Measurements from ENCODE around the gene IMMP2L.

IMMP2L gene

DNA sequence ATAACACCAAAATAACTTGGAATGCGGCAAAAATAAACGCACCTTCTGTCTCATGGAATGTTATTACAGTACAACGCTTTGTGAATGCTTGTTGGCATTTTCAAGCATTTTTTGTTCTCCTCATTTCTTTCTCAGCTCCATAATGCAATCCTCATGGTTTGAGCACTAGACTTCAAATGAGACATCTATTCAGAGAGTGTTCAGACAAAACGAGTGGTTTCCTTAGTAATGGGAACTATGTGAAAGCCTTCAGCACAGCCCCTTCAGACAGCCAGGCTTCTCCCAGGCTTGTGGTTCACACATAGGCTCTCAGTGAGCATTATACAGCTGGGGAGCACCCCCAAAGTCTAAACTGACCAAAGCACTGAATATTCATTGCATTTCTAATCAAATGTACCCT lies 479.9 kb downstream of the IMMP2L start:
- CTCF ChIA-PET: no interaction called here
- no peak for TF ChIP-seq SP1 (IDR thresholded peaks at IDR 0.05)
- no peak for TF ChIP-seq L3MBTL2 (conservative IDR thresholded peaks at IDR 0.05)
- TF ChIP-seq, protein P1, sequence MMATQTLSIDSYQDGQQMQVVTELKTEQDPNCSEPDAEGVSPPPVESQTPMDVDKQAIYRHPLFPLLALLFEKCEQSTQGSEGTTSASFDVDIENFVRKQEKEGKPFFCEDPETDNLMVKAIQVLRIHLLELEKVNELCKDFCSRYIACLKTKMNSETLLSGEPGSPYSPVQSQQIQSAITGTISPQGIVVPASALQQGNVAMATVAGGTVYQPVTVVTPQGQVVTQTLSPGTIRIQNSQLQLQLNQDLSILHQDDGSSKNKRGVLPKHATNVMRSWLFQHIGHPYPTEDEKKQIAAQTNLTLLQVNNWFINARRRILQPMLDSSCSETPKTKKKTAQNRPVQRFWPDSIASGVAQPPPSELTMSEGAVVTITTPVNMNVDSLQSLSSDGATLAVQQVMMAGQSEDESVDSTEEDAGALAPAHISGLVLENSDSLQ (IDR thresholded peaks at IDR 0.05): no peak
- no peak for TF ChIP-seq ARNT (IDR thresholded peaks at IDR 0.05)
- no peak for TF ChIP-seq FOXA1 (IDR thresholded peaks at IDR 0.05)
- no peak for TF ChIP-seq NFRKB (IDR thresholded peaks at IDR 0.05)
- TF ChIP-seq BHLHE40 (IDR thresholded peaks at IDR 0.05; ENCODE audit: borderline replicate concordance): no peak
- no peak for TF ChIP-seq LEF1 (IDR thresholded peaks at IDR 0.05; ENCODE audit: borderline replicate concordance)
- TF ChIP-seq FOXM1 (IDR thresholded peaks at IDR 0.05; ENCODE audit: borderline replicate concordance): no peak
- no peak for DNase-seq (ENCODE audit: extremely low spot score)

DNA sequence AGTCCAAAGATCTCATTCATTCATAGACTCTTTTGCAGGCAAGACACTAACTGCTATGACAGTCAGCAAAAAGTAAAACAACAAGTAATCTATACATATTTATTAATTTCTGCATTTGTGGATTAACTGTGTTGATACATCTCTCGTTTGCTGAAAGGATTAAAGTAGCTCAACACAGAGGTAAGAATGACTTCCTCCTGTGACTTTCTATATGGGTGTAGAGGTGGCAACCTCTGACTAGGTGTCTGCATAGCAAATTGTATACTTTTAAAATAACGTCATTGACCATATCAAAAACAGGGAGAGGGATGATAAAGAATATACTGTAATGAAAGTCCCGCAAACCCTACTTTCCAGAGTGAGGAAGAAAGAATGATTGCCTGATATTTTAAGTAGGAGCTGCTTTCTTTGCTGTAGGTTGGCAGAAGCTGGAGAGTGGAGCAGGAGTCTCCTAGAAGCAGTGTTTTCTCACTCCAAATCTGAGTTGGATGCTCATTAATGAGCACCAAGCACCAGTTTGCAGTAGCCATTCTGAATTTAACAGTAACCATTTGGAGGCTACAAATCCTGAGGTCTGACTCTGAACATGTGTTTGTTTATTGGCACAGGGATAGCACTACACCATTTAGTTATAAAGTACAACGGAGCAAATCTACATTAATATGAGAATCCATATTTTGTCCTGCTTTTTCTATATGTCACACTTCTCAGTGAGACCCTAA lies 480.6 kb downstream of the IMMP2L start:
- TF ChIP-seq, protein P1 (IDR thresholded peaks at IDR 0.05): no peak
- TF ChIP-seq CTBP1 (IDR thresholded peaks at IDR 0.05; ENCODE audit: borderline replicate concordance): no peak
- no peak for TF ChIP-seq SP1 (IDR thresholded peaks at IDR 0.05)
- no peak for TF ChIP-seq FOXA1 (IDR thresholded peaks at IDR 0.05)
- TF ChIP-seq SUZ12 (IDR thresholded peaks at IDR 0.05): no peak
- TF ChIP-seq TARDBP (IDR thresholded peaks at IDR 0.05): no peak
- ChIA-PET CTCF (interaction anchor here (0.6 kb wide), 1 partner anchor 39 kb away, joined by 5 read pairs; no protein-coding TSS in a partner anchor), POLR2A (no interaction called here)
- DNase-seq (ENCODE audit: extremely low spot score): no peak

More for the DNA sequence above, 479.9 kb downstream of the IMMP2L start:
- POLR2A ChIA-PET: no interaction called here

DNA sequence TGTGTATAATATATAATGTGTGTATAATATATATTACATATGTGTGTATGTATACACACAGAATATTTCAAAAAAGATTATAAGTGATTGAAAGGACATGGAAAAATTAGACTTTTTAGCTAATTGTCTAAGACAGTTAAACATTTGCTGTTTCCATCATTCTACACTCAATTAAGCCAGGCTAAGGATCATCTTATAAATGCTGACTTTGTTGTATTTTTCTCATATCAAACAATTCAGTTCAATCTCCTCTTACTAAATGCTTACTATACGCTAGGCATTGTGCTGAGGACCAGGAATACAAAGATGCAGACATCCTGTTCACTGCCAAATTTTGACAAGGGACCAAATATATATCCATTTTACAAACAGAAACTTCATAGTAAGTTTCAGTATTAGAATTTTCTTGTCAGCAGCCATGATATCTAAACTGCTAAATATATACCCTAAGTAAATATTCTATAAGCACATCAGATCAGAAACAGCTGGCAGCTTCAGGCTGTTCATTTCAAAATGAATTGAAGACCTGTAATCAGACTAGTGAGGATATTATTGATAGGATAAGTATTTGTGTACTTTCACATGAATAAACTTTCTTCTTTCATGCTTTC lies 481.7 kb downstream of the IMMP2L start:
- no peak for TF ChIP-seq TARDBP (IDR thresholded peaks at IDR 0.05)
- TF ChIP-seq, protein P1 (IDR thresholded peaks at IDR 0.05): no peak
- POLR2A ChIA-PET: no interaction called here
- DNase-seq (ENCODE audit: extremely low spot score): no peak
- CTCF ChIA-PET: interaction anchor here (0.6 kb wide), 1 partner anchor 1551 kb away, joined by 3 read pairs; no protein-coding TSS in a partner anchor

DNA sequence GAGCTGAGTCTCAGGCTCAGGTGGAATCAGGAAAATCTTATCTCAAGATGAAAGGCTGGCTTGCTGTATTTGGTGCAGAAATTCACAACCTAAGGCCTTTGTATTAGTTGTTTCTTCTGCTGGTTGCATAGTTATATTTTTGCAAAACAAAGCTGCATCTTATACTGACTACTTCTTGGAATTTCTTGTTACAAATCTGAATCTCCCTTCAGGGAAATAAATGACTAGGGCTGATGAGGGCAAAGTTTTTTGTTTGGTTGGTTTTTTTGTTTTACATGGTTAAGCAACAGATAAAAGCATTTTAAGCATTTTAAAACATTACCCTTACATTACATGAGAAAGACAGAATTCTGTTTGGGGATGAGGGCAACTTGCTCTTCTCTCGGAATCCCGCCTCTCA lies 485.3 kb downstream of the IMMP2L start:
- ChIA-PET POLR2A (no interaction called here), CTCF (no interaction called here)
- TF ChIP-seq SP1 (IDR thresholded peaks at IDR 0.05) (no peak), NFRKB (IDR thresholded peaks at IDR 0.05) (no peak), ZNF384 (IDR thresholded peaks at IDR 0.05) (no peak), TARDBP (IDR thresholded peaks at IDR 0.05) (no peak)
- no peak for DNase-seq (ENCODE audit: extremely low spot score)

DNA sequence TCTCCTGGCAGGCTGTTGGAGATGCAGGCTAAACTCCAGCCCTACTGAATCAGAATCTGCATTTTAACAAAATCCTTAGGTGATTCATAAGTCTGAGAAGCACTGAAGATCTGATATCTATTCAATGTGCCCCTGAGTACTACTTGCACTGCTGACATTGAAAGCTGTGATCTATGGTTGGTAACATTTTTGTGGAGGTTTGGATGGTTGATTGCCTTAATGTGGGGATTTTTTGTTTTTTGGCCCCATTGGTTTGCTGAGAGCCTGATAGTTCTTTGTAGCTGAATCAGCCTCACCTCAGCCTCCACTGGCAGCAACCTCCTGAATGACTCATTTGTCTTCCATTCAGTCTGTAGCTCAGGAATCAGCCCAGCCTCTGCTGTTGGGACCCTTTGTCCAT lies 486.1 kb downstream of the IMMP2L start:
- DNase-seq (ENCODE audit: extremely low spot score): no peak
- ChIA-PET POLR2A (no interaction called here), CTCF (no interaction called here)
- no peak for TF ChIP-seq ARNT (IDR thresholded peaks at IDR 0.05)
- no peak for TF ChIP-seq FOXM1 (IDR thresholded peaks at IDR 0.05; ENCODE audit: borderline replicate concordance)
- TF ChIP-seq BHLHE40 (IDR thresholded peaks at IDR 0.05; ENCODE audit: borderline replicate concordance): no peak
- no peak for TF ChIP-seq FOXK2 (IDR thresholded peaks at IDR 0.05)
- TF ChIP-seq, protein P1 (IDR thresholded peaks at IDR 0.05): no peak
- no peak for TF ChIP-seq HDGF (IDR thresholded peaks at IDR 0.05; ENCODE audit: borderline replicate concordance)
- no peak for TF ChIP-seq NFRKB (IDR thresholded peaks at IDR 0.05)
- no peak for TF ChIP-seq SP1 (IDR thresholded peaks at IDR 0.05)
- no peak for TF ChIP-seq ELF4 (IDR thresholded peaks at IDR 0.05)
- TF ChIP-seq TARDBP (IDR thresholded peaks at IDR 0.05): no peak
- no peak for TF ChIP-seq SUZ12 (IDR thresholded peaks at IDR 0.05)
- TF ChIP-seq CTBP1 (IDR thresholded peaks at IDR 0.05; ENCODE audit: borderline replicate concordance): no peak
- no peak for TF ChIP-seq L3MBTL2 (conservative IDR thresholded peaks at IDR 0.05)
- TF ChIP-seq FOXA1 (IDR thresholded peaks at IDR 0.05): no peak
- TF ChIP-seq LEF1 (IDR thresholded peaks at IDR 0.05; ENCODE audit: borderline replicate concordance): no peak
- TF ChIP-seq ZNF384 (IDR thresholded peaks at IDR 0.05): no peak

DNA sequence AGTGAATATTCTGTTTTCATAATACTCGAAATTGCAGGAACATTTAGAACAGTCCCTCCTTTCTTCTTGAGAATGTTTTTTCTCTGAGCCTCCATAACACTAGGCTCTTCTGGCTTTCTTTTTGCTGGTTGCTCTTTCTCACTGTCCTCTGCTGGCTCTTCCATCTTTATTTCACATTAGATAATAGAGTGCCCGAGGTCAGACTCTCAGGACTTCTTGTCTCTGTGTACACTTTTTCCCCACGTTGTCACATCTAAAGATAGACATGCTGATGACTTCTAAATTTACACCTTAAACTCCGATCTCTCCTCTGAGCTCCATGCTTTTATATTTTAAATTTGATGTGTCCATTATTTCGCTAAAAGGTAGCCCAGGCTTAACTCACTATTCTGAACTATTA lies 486.8 kb downstream of the IMMP2L start:
- CTCF ChIA-PET: no interaction called here
- no peak for DNase-seq (ENCODE audit: extremely low spot score)
- POLR2A ChIA-PET: no interaction called here
- TF ChIP-seq CTBP1 (IDR thresholded peaks at IDR 0.05; ENCODE audit: borderline replicate concordance) (no peak), NFRKB (IDR thresholded peaks at IDR 0.05) (no peak), HDGF (IDR thresholded peaks at IDR 0.05; ENCODE audit: borderline replicate concordance) (no peak), FOXK2 (IDR thresholded peaks at IDR 0.05) (no peak), TARDBP (IDR thresholded peaks at IDR 0.05) (no peak), ZNF384 (IDR thresholded peaks at IDR 0.05) (no peak), FOXA1 (IDR thresholded peaks at IDR 0.05) (no peak), L3MBTL2 (conservative IDR thresholded peaks at IDR 0.05) (no peak), ARNT (IDR thresholded peaks at IDR 0.05) (no peak), ELF4 (IDR thresholded peaks at IDR 0.05) (no peak), FOXM1 (IDR thresholded peaks at IDR 0.05; ENCODE audit: borderline replicate concordance) (no peak), LEF1 (IDR thresholded peaks at IDR 0.05; ENCODE audit: borderline replicate concordance) (no peak), SUZ12 (IDR thresholded peaks at IDR 0.05) (no peak), BHLHE40 (IDR thresholded peaks at IDR 0.05; ENCODE audit: borderline replicate concordance) (no peak), SP1 (IDR thresholded peaks at IDR 0.05) (no peak)
